Left hindlimb (tissue), 1 donor: Measurements from ENCODE around the gene C14orf119.
A peak's percentile ranks its signal among the peaks of the same experiment; 100 is the strongest.

ENCODE experiments used
- DNase-seq: peaks from one replicate; pipeline ENCODE4 v3.0.0-alpha.2; 2018

The C14orf119 gene

DNA sequence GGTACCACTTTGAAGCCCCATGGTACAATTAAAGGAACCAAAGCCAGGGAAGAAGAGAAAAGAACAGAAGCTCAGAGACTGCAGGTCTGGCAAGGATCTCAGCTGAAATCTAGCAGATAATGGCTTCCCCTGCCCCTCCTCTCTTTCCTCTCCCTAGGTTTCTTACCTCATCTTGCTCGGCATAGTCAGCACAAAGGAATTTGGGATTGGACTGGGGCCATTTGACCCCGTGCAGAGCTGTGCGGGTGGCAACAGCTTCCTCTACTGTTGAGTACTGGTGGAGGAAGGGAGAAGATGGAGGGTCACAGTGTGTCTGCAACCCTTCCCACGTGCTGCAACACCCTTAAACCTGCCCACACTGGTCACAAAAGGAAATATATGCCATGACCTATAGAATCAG, 33.3 kb upstream of the C14orf119 start:
- DNase-seq = no peak

DNA sequence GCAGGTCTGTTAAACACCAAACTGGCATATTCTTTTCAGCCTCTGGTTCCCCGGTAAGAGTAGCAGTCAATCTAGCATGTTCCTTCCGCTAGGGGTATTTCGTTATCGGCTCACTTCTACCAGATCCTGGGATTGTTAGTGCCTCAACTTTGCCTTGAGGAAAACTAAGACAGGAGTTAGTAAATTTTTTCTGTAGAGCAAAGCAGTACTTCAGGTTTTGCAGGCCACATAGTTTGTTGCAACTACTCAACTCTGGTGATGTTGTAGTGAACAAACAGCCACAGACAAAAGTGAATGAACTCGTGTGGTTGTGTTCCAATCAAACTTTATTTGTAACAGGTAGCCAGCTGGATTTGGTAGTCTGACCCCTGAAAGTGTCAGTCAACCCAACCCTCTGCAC, 31.7 kb upstream of the C14orf119 start:
- no peak for DNase-seq

DNA sequence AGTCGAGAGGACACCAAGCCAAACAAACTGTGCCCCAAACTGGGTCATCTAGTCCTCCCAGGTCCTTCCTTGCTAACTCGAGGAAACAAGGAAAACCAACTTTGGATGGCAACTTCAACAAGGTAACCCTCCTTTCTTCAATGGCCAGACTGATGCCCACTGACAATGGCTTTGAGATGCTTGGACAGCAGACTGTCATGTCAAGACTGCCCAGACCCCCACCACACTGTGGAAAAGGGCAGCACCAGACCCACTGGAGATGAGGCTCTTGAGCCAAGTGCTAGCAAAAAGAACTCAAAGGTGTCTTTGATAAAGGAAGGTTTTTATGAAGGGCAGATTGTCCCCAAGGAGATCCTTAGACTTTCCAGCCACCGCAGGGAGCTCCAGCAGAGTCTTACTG, 28.9 kb upstream of the C14orf119 start:
- DNase-seq = no peak

DNA sequence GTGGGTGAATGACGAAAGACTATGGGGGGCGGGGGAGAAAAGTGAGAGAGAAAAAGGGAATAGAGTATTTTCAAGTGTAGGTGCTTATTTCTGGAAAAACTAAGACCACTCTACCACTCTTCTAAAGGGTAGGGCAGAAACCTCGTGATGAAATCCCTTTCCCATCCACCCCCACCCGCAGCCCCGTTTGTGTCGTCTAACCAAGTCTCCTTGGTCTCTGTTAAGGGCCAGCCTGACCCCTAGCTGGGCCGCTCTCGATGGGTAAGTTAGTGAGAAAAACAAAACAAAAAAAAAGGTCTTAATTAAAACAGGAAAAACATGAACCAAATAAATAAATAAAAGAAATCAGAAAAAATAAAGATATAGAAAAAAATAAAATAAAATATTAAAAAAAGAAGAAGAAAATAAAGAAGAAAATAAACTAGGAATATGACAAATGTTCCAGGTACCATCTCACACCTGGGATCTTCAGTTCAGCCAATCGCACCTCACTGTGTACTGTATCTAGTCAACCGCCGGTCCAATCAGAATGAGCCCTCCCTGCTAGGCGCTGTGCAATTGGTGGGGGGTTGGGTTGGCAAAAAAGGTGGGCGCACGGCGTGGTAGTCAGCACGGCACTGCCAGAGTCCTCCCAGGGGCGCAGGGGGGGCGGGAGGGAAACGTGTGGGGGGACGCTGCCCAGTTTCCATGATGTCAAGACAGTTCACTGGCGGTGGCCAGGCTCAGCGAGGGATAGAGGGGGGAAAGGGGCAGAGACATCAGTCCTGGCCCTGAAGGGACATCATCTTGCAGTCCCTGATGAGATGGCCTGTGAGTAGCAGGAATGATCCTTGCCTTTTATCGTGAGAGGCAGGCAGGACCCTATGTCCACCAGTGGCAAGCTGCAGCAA, 28.2 kb upstream of the C14orf119 start:
- DNase-seq = no peak

- DNase-seq = no peak
Measured at GRCh38 chr14:23067847-23068788, 27.2 kb upstream of the C14orf119 start.

GRCh38 chr14:23068789-23069412, 26.4 kb upstream of the C14orf119 start:
- peak; percentile 89 for DNase-seq

DNA sequence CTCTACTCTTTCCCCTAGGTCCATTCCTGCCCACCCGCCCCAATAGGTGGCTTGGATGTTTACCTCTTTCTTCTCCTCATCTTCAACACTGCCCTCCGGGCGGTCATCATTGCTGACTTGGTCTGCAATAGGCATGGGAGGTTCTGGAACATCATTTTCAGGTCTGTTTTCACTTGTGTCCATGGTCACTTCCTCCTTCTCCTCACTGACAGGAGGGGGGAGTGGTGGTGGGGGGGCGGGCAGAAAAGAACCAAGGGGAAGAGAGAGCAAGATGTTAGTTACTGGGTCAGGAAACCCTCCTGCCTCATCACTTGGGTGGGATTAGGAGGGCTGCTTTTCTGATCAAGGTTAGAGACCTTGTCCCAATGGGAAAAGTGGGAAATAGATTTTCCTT, 25.9 kb upstream of the C14orf119 start:
- no peak for DNase-seq

DNA sequence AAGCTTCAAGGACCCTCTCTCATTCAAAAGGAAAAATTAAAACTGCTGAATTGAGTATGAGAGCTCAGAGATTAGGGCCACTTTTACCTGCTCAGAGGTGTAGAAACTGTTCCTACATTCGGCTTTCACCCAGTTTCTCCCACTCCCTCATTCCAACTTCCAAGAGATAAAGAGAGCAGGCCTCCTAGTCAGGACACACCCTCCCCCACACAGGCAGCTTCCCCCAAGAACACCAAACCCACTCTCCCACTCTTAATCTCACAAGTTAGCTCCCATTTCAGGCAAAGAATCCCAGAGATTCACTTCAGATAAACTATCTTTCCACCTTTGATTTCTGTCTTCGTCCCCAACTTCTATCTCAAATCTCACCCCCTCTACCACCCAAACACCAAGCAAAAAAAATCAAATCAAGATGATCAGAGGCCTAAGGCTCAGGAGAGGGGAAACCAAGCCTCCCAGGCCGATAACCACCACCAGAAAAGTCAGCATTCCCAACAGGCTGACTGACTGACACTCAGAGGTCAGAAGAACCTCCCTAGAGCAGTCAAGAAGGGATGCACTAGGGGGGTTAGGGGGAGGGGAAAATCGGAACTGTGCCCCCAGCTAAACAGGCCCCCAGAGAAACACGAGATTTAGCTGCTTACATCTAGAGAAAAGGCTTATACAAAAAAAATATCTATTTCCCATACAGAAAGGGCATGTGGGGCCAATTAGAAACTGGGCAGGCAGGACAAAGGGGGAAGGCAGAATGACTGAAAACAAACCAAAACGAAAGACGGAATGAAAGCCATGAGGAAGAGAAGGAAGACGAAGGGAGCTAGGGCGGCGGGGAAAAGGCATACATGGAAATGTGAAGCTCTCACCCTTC, 24.8 kb upstream of the C14orf119 start:
- no peak for DNase-seq

- peak; percentile 90 for DNase-seq
Measured at GRCh38 chr14:23071244-23071920, 23.9 kb upstream of the C14orf119 start.

DNA sequence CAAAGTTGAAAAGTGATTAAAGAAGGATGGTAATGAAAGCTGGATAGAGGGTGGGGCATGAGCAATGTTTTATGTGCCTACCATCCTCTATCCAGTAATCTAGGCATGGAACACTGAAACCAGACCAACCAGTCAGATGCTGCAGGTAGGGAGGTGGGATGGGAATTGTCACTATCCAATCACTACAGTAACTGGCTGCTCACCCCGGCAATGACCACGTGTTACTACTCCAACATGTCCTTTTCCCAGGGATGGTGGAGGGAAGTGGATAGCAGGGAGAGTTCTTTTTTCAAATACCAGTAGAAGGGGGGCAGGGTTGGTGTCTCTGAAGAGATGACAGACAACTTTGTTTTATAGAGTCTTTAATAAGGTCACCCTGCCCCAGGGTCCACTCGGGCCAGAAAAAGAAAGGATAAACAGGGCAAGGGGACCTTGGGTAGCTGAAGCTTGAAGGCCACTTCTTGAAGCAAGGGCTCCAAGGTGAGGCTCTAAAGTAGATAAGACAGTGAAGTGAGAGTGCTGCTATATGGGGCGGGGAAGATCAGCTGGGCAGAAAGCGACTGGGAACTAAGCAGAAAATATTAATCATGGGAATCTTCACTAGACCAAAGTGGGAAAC, 23.3 kb upstream of the C14orf119 start:
- DNase-seq = no peak

DNA sequence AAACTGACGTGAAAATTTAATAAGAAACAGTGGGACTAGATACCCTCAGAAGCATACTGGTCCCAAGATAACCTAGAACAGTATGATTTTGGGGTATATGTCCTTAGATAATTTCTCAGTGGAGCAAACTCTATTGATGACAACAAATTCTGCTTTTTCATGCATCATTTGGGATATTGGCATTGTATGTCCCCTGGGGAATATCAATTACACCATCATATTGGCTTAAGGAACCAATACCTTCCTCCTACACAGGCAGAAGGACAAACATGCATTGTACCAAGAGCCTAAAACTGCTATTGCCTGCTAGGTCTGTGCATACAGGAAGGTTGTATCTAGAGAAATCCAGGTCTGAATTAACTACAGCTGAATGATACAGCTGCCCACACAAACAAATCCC, 20.4 kb upstream of the C14orf119 start:
- DNase-seq = no peak

- no peak for DNase-seq
Measured at GRCh38 chr14:23076785-23077408, 18.4 kb upstream of the C14orf119 start.

- no peak for DNase-seq
Measured at GRCh38 chr14:23077962-23078361, 17.3 kb upstream of the C14orf119 start.

- no peak for DNase-seq
Measured at GRCh38 chr14:23078692-23079116, 16.6 kb upstream of the C14orf119 start.

DNA sequence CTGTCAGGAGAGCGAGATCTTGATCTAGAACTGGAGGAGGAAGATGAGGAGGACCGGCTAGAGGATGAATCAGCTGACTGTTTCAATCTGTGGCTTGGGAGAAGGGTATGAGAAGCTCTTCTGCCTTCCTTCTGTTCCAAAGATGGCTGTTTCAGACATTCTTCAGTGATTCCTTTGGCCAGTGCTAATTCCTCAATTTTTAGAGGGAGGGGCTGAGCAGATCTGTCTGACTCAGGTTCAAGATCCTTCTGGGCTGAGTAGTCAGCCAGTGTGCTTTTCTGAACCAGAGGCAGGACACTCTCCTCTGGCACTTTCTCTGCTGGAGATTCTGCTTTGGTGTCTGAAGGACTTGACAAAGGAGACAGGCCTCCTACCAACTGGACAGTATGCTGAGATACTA, 15.6 kb upstream of the C14orf119 start:
- DNase-seq = no peak

- no peak for DNase-seq
Measured at GRCh38 chr14:23080474-23080873, 14.8 kb upstream of the C14orf119 start.

DNA sequence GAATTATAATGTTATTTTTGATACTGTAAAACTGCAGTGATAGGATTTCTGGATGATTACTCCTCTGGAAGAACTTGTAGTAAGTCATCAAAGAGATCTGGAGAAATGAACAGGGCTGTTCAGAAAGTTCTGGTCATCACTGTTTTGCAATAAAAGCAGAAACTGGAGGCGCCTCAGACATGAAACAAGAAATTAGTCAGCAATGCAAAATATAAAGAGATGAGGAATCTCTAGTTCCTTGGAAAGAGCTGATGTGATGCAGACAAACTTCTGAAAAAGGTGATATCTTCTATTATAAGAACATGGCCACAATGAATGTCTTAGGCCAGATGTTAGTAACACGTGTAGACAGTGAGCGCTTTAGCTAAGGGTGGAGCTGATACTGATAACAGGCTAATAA, 9.8 kb upstream of the C14orf119 start:
- no peak for DNase-seq

DNA sequence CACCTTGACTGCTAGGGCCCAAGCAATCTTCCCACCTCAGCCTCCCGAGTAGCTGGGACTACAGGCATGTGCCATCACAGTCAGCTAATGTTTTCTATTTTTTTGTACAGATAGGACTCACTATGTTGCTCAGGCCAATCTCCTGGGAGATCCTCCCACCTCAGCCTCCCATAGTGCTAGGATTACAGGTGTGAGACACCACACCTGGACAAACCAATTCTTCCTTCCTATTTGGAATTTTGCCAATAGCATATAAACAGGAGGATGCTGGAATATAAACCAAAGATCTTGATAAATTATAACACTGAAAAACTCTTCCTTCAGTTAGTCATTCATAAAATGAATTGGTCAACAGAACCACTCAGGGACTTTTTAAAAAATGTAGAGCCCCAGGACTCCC, 8.7 kb upstream of the C14orf119 start:
- DNase-seq = no peak

- no peak for DNase-seq
Measured at GRCh38 chr14:23089498-23090253, 5.6 kb upstream of the C14orf119 start.

DNA sequence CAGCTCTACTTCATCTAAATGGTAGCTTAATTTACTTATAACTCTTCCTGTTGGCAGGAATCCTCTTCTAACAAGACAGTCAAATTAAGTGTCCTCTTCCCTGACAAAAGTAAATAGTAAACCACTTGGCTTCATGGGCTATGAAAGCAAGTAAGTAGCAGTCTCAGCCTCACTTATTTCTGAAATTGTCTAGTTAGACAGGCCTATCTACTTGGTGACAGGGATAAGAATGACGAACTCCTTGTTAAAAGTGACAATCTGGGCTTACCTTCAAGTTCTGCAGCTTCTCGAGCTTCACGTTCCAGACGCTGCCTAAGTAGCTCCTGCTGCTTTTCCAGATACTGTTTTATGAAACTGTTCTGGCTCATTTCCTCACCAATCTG, 5.1 kb upstream of the C14orf119 start:
- no peak for DNase-seq
